ENCODE data around the gene WNT7A. TPM values are rescaled to one million over a fixed set of nuclear protein-coding genes. Genes with fewer than 3 reads are reported as not detected.

Gene WNT7A
- total RNA-seq, 2 donors from 2014 or later: 0.13 TPM; not detected in 1

DNA sequence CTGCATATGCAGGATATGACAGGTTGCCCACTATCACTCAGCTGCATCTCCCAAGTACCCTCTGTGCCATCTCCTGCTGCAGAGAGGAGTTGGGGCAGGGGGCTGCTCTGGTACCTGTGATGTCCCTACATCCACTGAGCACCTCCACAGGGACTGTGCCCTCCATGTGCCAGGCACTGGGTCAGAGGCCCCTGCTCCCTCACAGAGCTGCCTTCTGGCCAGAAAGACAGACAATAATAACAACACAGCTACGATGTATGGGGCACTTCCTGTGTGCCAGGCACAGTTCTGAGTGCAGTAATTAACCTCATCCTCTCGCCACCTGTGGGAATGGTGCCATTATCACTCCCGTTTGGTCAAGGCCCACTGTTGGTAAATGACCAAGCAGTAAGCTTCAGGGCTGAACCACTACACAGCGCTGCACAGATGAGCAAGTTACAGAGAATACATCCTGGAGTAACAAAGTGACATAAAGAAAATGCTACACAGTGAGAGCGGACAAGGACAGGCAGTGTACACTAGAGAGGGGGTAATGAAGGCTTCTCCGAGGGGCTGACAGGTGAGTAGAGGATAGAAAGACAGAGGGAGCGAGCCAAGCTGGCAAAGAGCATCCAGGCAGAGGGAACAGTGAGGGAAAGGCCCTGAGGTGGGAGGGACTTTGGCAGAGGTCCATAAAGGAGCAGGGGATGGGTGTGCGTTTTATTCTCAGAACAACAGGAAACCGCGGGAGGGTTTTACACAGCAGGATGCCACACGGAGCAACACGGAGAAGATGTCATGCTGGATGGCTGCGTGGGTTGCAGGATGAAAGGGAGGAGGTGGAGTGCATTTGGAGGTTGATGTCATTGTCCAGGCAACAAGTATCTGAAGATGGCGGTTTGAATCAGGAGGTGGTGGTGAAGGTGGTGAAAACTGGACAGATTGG, 13.6 kb downstream of the WNT7A start:
- H3K9me3 ChIP-seq (ENCODE audit: control insufficient read depth, low read length): no peaks in the 10 kb centered on the region
- peaks cover 43% of the 10 kb centered on the region for H3K27me3 Mint-ChIP-seq (ENCODE audit: insufficient read depth)
- H3K27ac Mint-ChIP-seq: no peak overlapping the region
- no peaks in the 10 kb centered on the region for H3K4me1 ChIP-seq (ENCODE audit: control insufficient read depth, insufficient read depth, low read length)
- H3K27ac ChIP-seq (ENCODE audit: low read depth, low read length): no peak overlapping the region
- no peaks in the 10 kb centered on the region for H3K9me3 Mint-ChIP-seq
- H3K4me3 Mint-ChIP-seq: no peak overlapping the region
- no peak overlapping the region for H3K4me3 ChIP-seq (ENCODE audit: low read length)
- no peaks in the 10 kb centered on the region for H3K4me1 Mint-ChIP-seq
- peaks cover 23% of the 10 kb centered on the region for H3K27me3 ChIP-seq (ENCODE audit: control insufficient read depth, insufficient read depth, low read length, poor library complexity, severe bottlenecking)
- H3K36me3 Mint-ChIP-seq (ENCODE audit: low read depth): no peaks in the 10 kb centered on the region
- no peak overlapping the region for H3K9ac ChIP-seq (ENCODE audit: extremely low read depth, low read length, poor library complexity, severe bottlenecking)
- 75 to 79% methylated on average over 10 to 14 of the region's 14 CpGs for WGBS, 2 experiments (ENCODE audit: insufficient coverage in 1 of 2, insufficient read length in 1 of 2)
- no peak for DNase-seq
- H3K36me3 ChIP-seq (ENCODE audit: control insufficient read depth, insufficient read depth, low read length): no peaks in the 10 kb centered on the region
- TF ChIP-seq, protein P1, sequence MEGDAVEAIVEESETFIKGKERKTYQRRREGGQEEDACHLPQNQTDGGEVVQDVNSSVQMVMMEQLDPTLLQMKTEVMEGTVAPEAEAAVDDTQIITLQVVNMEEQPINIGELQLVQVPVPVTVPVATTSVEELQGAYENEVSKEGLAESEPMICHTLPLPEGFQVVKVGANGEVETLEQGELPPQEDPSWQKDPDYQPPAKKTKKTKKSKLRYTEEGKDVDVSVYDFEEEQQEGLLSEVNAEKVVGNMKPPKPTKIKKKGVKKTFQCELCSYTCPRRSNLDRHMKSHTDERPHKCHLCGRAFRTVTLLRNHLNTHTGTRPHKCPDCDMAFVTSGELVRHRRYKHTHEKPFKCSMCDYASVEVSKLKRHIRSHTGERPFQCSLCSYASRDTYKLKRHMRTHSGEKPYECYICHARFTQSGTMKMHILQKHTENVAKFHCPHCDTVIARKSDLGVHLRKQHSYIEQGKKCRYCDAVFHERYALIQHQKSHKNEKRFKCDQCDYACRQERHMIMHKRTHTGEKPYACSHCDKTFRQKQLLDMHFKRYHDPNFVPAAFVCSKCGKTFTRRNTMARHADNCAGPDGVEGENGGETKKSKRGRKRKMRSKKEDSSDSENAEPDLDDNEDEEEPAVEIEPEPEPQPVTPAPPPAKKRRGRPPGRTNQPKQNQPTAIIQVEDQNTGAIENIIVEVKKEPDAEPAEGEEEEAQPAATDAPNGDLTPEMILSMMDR (conservative IDR thresholded peaks at IDR 0.05): no peak

DNA sequence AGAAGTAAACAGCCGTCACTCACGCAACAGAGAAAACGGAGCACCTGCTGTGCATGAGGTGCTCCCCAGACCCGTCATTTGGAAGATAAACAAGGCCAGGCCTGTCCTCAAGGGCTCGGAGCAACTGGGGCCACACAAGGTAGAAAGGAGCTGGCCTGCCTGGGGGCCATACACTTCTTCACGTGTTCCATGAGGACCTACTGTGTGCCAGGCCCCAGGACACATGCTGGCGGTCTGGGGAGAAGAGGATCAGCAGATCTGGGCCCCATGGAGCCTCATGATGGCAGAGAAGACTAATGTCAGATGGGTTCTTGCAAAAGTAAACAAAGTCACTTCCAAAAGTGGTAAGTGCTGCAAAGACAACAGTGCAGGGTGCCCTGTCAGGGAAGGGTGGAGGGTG, 14.3 kb downstream of the WNT7A start:
- no peak overlapping the region for H3K27ac Mint-ChIP-seq
- no peak overlapping the region for H3K4me3 Mint-ChIP-seq
- 72 to 80% methylated on average over 7 of the region's 7 CpGs for WGBS, 2 experiments (ENCODE audit: insufficient coverage in 1 of 2, insufficient read length in 1 of 2)
- H3K4me3 ChIP-seq (ENCODE audit: low read length): no peak overlapping the region
- H3K9me3 ChIP-seq (ENCODE audit: control insufficient read depth, low read length): no peaks in the 10 kb centered on the region
- no peaks in the 10 kb centered on the region for H3K36me3 ChIP-seq (ENCODE audit: control insufficient read depth, insufficient read depth, low read length)
- H3K27me3 ChIP-seq (ENCODE audit: control insufficient read depth, insufficient read depth, low read length, poor library complexity, severe bottlenecking): peaks cover 23% of the 10 kb centered on the region
- no peaks in the 10 kb centered on the region for H3K4me1 Mint-ChIP-seq
- H3K27ac ChIP-seq (ENCODE audit: low read depth, low read length): no peak overlapping the region
- no peak overlapping the region for H3K9ac ChIP-seq (ENCODE audit: extremely low read depth, low read length, poor library complexity, severe bottlenecking)
- H3K27me3 Mint-ChIP-seq (ENCODE audit: insufficient read depth): peaks cover 42% of the 10 kb centered on the region
- TF ChIP-seq, protein P1 (conservative IDR thresholded peaks at IDR 0.05): no peak
- H3K4me1 ChIP-seq (ENCODE audit: control insufficient read depth, insufficient read depth, low read length): no peaks in the 10 kb centered on the region
- no peaks in the 10 kb centered on the region for H3K9me3 Mint-ChIP-seq
- no peaks in the 10 kb centered on the region for H3K36me3 Mint-ChIP-seq (ENCODE audit: low read depth)
- DNase-seq: no peak

DNA sequence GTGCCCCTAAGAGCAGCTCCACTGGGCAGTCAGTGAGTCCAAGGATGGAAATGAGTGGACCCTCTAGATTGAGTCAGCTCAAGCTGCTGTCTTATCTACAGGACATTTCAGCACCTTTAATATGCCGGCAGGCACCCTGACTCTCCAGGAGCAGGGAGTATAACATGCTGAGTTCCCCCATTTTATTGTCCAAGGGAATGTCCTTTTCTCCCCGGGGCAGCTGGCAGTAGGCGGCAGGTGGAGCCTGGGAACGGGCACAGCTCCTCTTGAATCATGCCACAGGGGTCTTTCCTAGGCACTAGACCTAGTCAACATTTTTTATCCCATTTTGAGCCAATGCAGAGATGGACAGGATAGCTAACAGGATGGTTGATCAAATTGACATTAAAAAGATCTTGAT, 14.8 kb downstream of the WNT7A start:
- no peak overlapping the region for H3K9ac ChIP-seq (ENCODE audit: extremely low read depth, low read length, poor library complexity, severe bottlenecking)
- H3K4me1 Mint-ChIP-seq: no peaks in the 10 kb centered on the region
- TF ChIP-seq, protein P1 (conservative IDR thresholded peaks at IDR 0.05): no peak
- no peak overlapping the region for H3K27ac Mint-ChIP-seq
- DNase-seq: no peak
- H3K4me1 ChIP-seq (ENCODE audit: control insufficient read depth, insufficient read depth, low read length): no peaks in the 10 kb centered on the region
- 92 to 93% methylated on average over 2 to 4 of the region's 4 CpGs for WGBS, 2 experiments (ENCODE audit: insufficient coverage in 1 of 2, insufficient read length in 1 of 2)
- no peaks in the 10 kb centered on the region for H3K9me3 Mint-ChIP-seq
- peaks cover 44% of the 10 kb centered on the region for H3K27me3 Mint-ChIP-seq (ENCODE audit: insufficient read depth)
- no peak overlapping the region for H3K4me3 ChIP-seq (ENCODE audit: low read length)
- peaks cover 23% of the 10 kb centered on the region for H3K27me3 ChIP-seq (ENCODE audit: control insufficient read depth, insufficient read depth, low read length, poor library complexity, severe bottlenecking)
- no peak overlapping the region for H3K4me3 Mint-ChIP-seq
- no peaks in the 10 kb centered on the region for H3K36me3 Mint-ChIP-seq (ENCODE audit: low read depth)
- H3K36me3 ChIP-seq (ENCODE audit: control insufficient read depth, insufficient read depth, low read length): no peaks in the 10 kb centered on the region
- no peaks in the 10 kb centered on the region for H3K9me3 ChIP-seq (ENCODE audit: control insufficient read depth, low read length)
- no peak overlapping the region for H3K27ac ChIP-seq (ENCODE audit: low read depth, low read length)
